Right lobe of liver (tissue), 6 donors: Measurements from ENCODE around the gene LACRT. TPM values are rescaled to one million over a fixed set of nuclear protein-coding genes. Genes with fewer than 3 reads are reported as not detected.
A peak's percentile ranks its signal among the peaks of the same experiment; 100 is the strongest.

Experiments used
- ATAC-seq, 4 donors: fragments of 200-7000 bp; cut with Tn5 transposase; one replicate each; pipeline ENCODE4 v1.9.1; 2020; ENCODE audit warnings: mild to moderate bottlenecking in 4 of 4, moderate library complexity in 4 of 4
- DNase-seq, 3 donors: peaks; one replicate each; pipeline ENCODE4 v3.0.0-alpha.2; 2020
- H3K27ac ChIP-seq, 3 donors: fragments of 200-600 bp; one replicate each; pipeline ENCODE4 v1.8.0; 2022
- H3K27me3 ChIP-seq, 2 donors: fragments of 200-600 bp; one replicate each; pipeline ENCODE4 v1.8.0; 2022
- H3K36me3 ChIP-seq, 4 donors: fragments of 200-600 bp; sonication (generic) in 1 of 4; one replicate each; pipeline versions ENCODE4 v1.5.1 to v1.8.0; 2017 to 2022; ENCODE audit warnings: control low read depth in 1 of 4
- H3K4me1 ChIP-seq, 4 donors: fragments of 200-600 bp; sonication (generic) in 1 of 4; one replicate each; pipeline versions ENCODE4 v1.5.1 to v1.8.0; 2017 to 2022; ENCODE audit warnings: control low read depth in 1 of 4
- H3K4me3 ChIP-seq, 3 donors: fragments of 200-600 bp; one replicate each; pipeline ENCODE4 v1.8.0; 2022
- H3K9me3 ChIP-seq, 4 donors: fragments of 200-600 bp; sonication (generic) in 1 of 4; one replicate each; pipeline versions ENCODE4 v1.5.1 to v1.8.0; 2017 to 2022; ENCODE audit warnings: control low read depth in 1 of 4
- CTCF ChIP-seq, 4 donors: fragments of 200-600 bp in 3 of 4; fragments of 450-650 bp in 1 of 4; IDR thresholded peaks; one replicate each; pipeline versions ENCODE4 v1.5.1 to v1.8.0; 2016 to 2022; ENCODE audit warnings: antibody characterized with exemption in 4 of 4, mild to moderate bottlenecking in 2 of 4
- POLR2A ChIP-seq: fragments of 450-650 bp; IDR thresholded peaks from one replicate; pipeline ENCODE4 v1.6.1; 2017; ENCODE audit warnings: antibody characterized with exemption, mild to moderate bottlenecking
- WGBS: methylation state at CpG from one replicate; pipeline ENCODE4 v1.1.6; 2018; ENCODE audit warnings: low coverage, low lambda C conversion rate; ENCODE audit not compliant: insufficient coverage; ENCODE audit errors: missing lambda C conversion rate; 5-methylcytosine and 5-hydroxymethylcytosine counted together
- intact Hi-C, 2 donors: fragments of 100-400 bp; cut with DNase I; formaldehyde crosslinking; loops; one replicate each; pipeline versions ENCODE4 v1.11.2 to v1.14.1; 2022
- long read RNA-seq: library from polyadenylated mRNA; unstranded; transcript quantifications from one replicate; pipeline ENCODE4 v2.0.0, GENCODE V29; 2019
- total RNA-seq, 6 experiments: library from RNA; depleted of rRNA in 2 of 6; stranded (reverse); fragments of >200 nt in 2 of 6; fragmentation: NEBNext Ultra II Directional in 3 of 6; extraction: Animal tissue kit (Norgen Biotek cat#: 25700) in 3 of 6; gene quantifications; one replicate each; pipeline versions ENCODE4 v1.1.0 to v1.2.4, GENCODE V29; 2016 to 2023
- donor health status: DM: no; HTN: yes; CAD: no.
- donor health status: DM: no; HTN: no; CAD: no.
- donor health status: DM: no; HTN: no; CAD: no.
- donor health status: DM: no; HTN: yes; CAD: no.
- donor health status: DM: no; HTN: yes; CAD: no.

The LACRT gene
- total RNA-seq: not detected
- long read RNA-seq: 0 reads

GRCh38 chr12:54634795-54635194 lies at the start of gene LACRT:
Gene LACRT (minus strand): TSS chr12:54634895. CDS start chr12:54634841, 54 bp downstream.
- WGBS: 60% methylated on average over 1 of the region's 2 CpGs
- no peak within 1 kb of the TSS for H3K4me3 ChIP-seq
- no peak for ATAC-seq
- DNase-seq: no peak
- H3K27me3 ChIP-seq: no peaks in the 10 kb centered on the region
- intact Hi-C loops: no loop called here
- no peaks in the 10 kb centered on the region for H3K36me3 ChIP-seq
- TF ChIP-seq CTCF (IDR thresholded peaks at IDR 0.05): no peak
- TF ChIP-seq POLR2A: no peak
- no peaks in the 10 kb centered on the region for H3K4me1 ChIP-seq
- H3K9me3 ChIP-seq: no peaks in the 10 kb centered on the region
- no peak within 1 kb of the TSS for H3K27ac ChIP-seq

DNA sequence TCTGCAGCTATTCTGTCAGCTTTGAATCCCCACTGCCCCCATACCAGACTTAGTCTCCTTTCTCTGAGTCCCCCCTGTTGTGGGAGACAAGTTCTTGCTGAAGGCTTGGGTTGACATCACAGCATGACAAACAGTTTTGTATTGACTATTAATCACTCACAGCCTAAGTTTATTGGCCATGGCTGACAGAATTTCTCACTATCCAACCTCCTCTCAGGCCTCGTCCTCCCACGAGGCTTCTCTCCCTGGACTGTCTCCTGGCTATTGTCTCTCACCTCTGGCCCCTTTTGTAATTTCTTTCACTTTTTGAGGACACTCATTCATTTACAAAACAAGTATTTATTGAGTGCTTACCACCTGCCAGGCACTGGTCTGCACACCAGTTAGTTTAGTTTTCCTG lies 48.7 kb upstream of the LACRT start:
- TF ChIP-seq CTCF (IDR thresholded peaks at IDR 0.05): no peak
- no peak for TF ChIP-seq POLR2A
- H3K9me3 ChIP-seq: no peaks in the 10 kb centered on the region
- no peak overlapping the region for H3K4me3 ChIP-seq
- WGBS: 40% methylated on average over 2 of the region's 2 CpGs
- H3K4me1 ChIP-seq: peaks cover 0 to 28% (median 12%) of the 10 kb centered on the region in 4 donors
- intact Hi-C loops: no loop called here
- no peak for DNase-seq
- H3K27ac ChIP-seq: no peak overlapping the region
- H3K27me3 ChIP-seq: no peaks in the 10 kb centered on the region
- peak in 1 of 4 donors; percentile 7 for ATAC-seq
- H3K36me3 ChIP-seq: no peaks in the 10 kb centered on the region

GRCh38 chr12:54682674-54683073 lies 48.0 kb upstream of the LACRT start:
- TF ChIP-seq POLR2A (no peak), CTCF (IDR thresholded peaks at IDR 0.05) (no peak)
- WGBS: 100% methylated on average over 1 of the region's 1 CpG
- intact Hi-C loops: no loop called here

DNA sequence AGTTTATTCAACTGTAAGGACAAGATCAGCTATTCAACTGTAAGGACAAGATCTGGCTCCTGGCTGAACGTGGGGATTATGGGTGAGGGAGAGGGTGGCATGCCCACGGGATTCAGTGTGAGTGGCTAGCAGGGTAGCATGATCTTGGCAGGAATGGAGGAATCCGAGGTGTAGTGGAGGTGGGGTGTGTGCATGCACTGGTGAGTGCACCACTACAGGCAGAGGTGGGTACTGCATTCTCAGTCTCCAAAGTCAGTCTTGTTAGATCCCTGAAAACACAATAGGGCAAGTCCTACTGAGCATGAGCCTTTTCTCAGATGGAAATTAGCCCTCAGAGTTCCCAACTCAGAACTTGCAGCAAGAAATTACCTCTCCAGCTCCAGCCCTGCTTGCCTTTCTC lies 45.7 kb upstream of the LACRT start:
- intact Hi-C loops: no loop called here
- peak; percentile 39 to 54 (median 48) for TF ChIP-seq CTCF (IDR thresholded peaks at IDR 0.05)
- TF ChIP-seq POLR2A: no peak
- Histone ChIP-seq H3K36me3 (no peaks in the 10 kb centered on the region), H3K4me1 (peaks cover 0 to 12% (median 5%) of the 10 kb centered on the region in 4 donors), H3K9me3 (no peaks in the 10 kb centered on the region), H3K27me3 (no peaks in the 10 kb centered on the region), H3K27ac (no peak overlapping the region), H3K4me3 (no peak overlapping the region)
- 49% methylated on average over 3 of the region's 3 CpGs for WGBS
- peak; percentile 55 to 67 (median 60) for ATAC-seq
- no peak for DNase-seq

More at GRCh38 chr12:54682674-54683073, 48.0 kb upstream of the LACRT start:
- DNase-seq (no peak), ATAC-seq (no peak)
- Histone ChIP-seq H3K36me3 (no peaks in the 10 kb centered on the region), H3K27me3 (no peaks in the 10 kb centered on the region), H3K27ac (no peak overlapping the region), H3K4me1 (peaks cover 0 to 22% (median 9%) of the 10 kb centered on the region in 4 donors), H3K4me3 (no peak overlapping the region), H3K9me3 (no peaks in the 10 kb centered on the region)

DNA sequence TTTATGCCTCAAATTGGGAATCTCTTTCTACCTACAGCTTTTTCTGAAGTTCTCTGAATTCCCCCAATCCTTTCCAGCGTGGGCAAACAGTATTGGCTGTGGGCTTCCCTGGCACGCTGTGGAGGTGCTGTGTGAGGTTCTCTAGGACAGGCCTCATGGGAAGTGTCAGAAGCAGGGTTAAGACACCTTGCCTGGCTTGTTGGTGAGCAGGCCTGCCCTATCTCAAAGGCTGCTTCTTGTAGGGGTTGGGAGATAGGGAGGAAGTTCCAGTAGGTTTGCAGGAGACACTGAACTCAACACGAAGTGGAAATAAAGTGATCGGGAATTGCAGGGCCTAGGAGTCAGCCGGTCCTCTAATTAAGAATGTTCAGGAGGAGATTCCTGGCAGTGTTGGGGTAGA lies 43.4 kb upstream of the LACRT start:
- Histone ChIP-seq H3K4me3 (no peak overlapping the region), H3K27me3 (no peaks in the 10 kb centered on the region), H3K27ac (no peak overlapping the region), H3K4me1 (no peaks in the 10 kb centered on the region), H3K9me3 (no peaks in the 10 kb centered on the region), H3K36me3 (no peaks in the 10 kb centered on the region)
- TF ChIP-seq CTCF (IDR thresholded peaks at IDR 0.05): no peak
- no peak for TF ChIP-seq POLR2A
- DNase-seq (no peak), ATAC-seq (no peak)
- intact Hi-C loops: no loop called here
- 89% methylated on average over 5 of the region's 5 CpGs for WGBS
